Neural cell (in vitro differentiated cells): ENCODE measurements around the gene CCDC47. TPM values are rescaled to one million over a fixed set of nuclear protein-coding genes. Genes with fewer than 3 reads are reported as not detected.

ENCODE experiments used
- H2AFZ ChIP-seq: fragments of 200-600, 300-800 bp; sonication (generic), shearing (Covaris generic); 2 replicates; pipeline ENCODE4 v1.6.0; 2014; ENCODE audit warnings: low read depth, mild to moderate bottlenecking, antibody characterized with exemption, low read length, moderate library complexity
- H3F3A ChIP-seq: fragments of 200-600 bp; shearing (Covaris generic); 2 replicates; pipeline ENCODE4 v1.6.1; 2016; ENCODE audit warnings: mild to moderate bottlenecking, moderate library complexity, mixed read lengths, antibody characterized with exemption, low read length; ENCODE audit not compliant: insufficient read depth, poor library complexity, severe bottlenecking
- H3K27ac ChIP-seq: fragments of 200-600, 300-800 bp; sonication (generic), shearing (Covaris generic); 2 replicates; pipeline ENCODE4 v1.5.1; 2014; ENCODE audit warnings: mild to moderate bottlenecking, low read length, moderate library complexity
- H3K27me3 ChIP-seq: fragments of 300-800, 200-600 bp; sonication (generic), shearing (Covaris generic); 2 replicates; pipeline ENCODE4 v1.6.0; 2014; ENCODE audit warnings: mild to moderate bottlenecking, low read depth, low read length, moderate library complexity; ENCODE audit not compliant: insufficient read depth
- H3K36me3 ChIP-seq: fragments of 300-800, 200-600 bp; sonication (generic), shearing (Covaris generic); 2 replicates; pipeline ENCODE4 v1.5.1; 2014; ENCODE audit warnings: mild to moderate bottlenecking, antibody characterized with exemption, low read length, moderate library complexity; ENCODE audit not compliant: insufficient read depth
- H3K4me2 ChIP-seq: fragments of 300-800, 200-600 bp; sonication (generic), shearing (Covaris generic); 2 replicates; pipeline ENCODE4 v1.6.0; 2014; ENCODE audit warnings: mild to moderate bottlenecking, low read length
- H3K4me3 ChIP-seq: fragments of 300-800, 200-600 bp; sonication (generic), shearing (Covaris generic); 2 replicates; pipeline ENCODE4 v1.5.1; 2014; ENCODE audit warnings: mild to moderate bottlenecking, low read length, moderate library complexity
- H3K79me2 ChIP-seq: fragments of 200-600 bp; shearing (Covaris generic); replicated peaks from 2 replicates; pipeline ENCODE4 v1.6.0; 2014; ENCODE audit warnings: mild to moderate bottlenecking, low read length, moderate library complexity; ENCODE audit not compliant: insufficient read depth
- H3K9ac ChIP-seq: fragments of 300-800, 200-600 bp; sonication (generic), shearing (Covaris generic); 2 replicates; pipeline ENCODE4 v1.6.1; 2016; ENCODE audit warnings: mild to moderate bottlenecking, low read length, mixed read lengths
- H3K9me2 ChIP-seq: fragments of 200-600 bp; shearing (Covaris generic); 2 replicates; pipeline ENCODE4 v1.6.1; 2016; ENCODE audit warnings: mild to moderate bottlenecking, low read length, mixed read lengths; ENCODE audit not compliant: insufficient read depth
- H3K9me3 ChIP-seq: fragments of 200-600, 300-800 bp; sonication (generic), shearing (Covaris generic); 2 replicates; pipeline ENCODE4 v1.6.1; 2016; ENCODE audit warnings: mild to moderate bottlenecking, mixed run types, low read length, moderate library complexity, mixed read lengths
- H4K20me1 ChIP-seq: fragments of 200-600 bp; shearing (Covaris generic); 2 replicates; pipeline ENCODE4 v1.6.1; 2016; ENCODE audit warnings: mild to moderate bottlenecking, mixed run types; ENCODE audit not compliant: insufficient read depth
- EP300 ChIP-seq: fragments of 450-650 bp; conservative IDR thresholded peaks from 2 replicates; pipeline ENCODE4 v1.6.1; 2014; ENCODE audit warnings: antibody characterized with exemption, mild to moderate bottlenecking, moderate library complexity; ENCODE audit not compliant: poor library complexity, severe bottlenecking
- EZH2 ChIP-seq: fragments of 200-600, 300-800 bp; shearing (Covaris generic), sonication (generic); IDR thresholded peaks from 2 replicates; pipeline ENCODE4 v1.6.1; 2014; ENCODE audit warnings: antibody characterized with exemption, low read length, borderline replicate concordance, mild to moderate bottlenecking; ENCODE audit not compliant: insufficient read depth, poor library complexity, severe bottlenecking
- MXI1 ChIP-seq: fragments of 450-650 bp; conservative IDR thresholded peaks from 2 replicates; pipeline ENCODE4 v1.6.1; 2014; ENCODE audit warnings: antibody characterized with exemption, mild to moderate bottlenecking; ENCODE audit not compliant: poor library complexity, severe bottlenecking
- POLR2AphosphoS5 ChIP-seq: IDR thresholded peaks from 2 replicates; pipeline ENCODE4 v1.6.1; 2012
- RAD21 ChIP-seq: fragments of 450-650 bp; conservative IDR thresholded peaks from 2 replicates; pipeline ENCODE4 v1.6.1; 2014; ENCODE audit warnings: antibody characterized with exemption, mild to moderate bottlenecking, moderate library complexity
- SMC3 ChIP-seq: fragments of 450-650 bp; conservative IDR thresholded peaks from 2 replicates; pipeline ENCODE4 v1.6.1; 2014; ENCODE audit warnings: antibody characterized with exemption, mild to moderate bottlenecking, moderate library complexity; ENCODE audit not compliant: poor library complexity
- TAF1 ChIP-seq: IDR thresholded peaks from 2 replicates; pipeline ENCODE4 v1.6.1; 2012; ENCODE audit warnings: low read depth
- polyA plus RNA-seq: library from polyadenylated mRNA; depleted of rRNA; stranded (reverse); fragments of >200 nt; gene quantifications from 2 replicates; pipeline ENCODE4 v1.2.3, GENCODE V29; 2014
- TF ChIP-seq, protein P1 (sequence below): IDR thresholded peaks from 2 replicates; pipeline ENCODE4 v1.6.1; 2012; ENCODE audit warnings: borderline replicate concordance
- TF ChIP-seq, protein P2 (sequence below): fragments of 450-650 bp; IDR thresholded peaks from 2 replicates; pipeline ENCODE4 v1.5.1; 2014; ENCODE audit warnings: antibody characterized with exemption, mild to moderate bottlenecking, moderate library complexity; ENCODE audit not compliant: poor library complexity, severe bottlenecking

Gene CCDC47
- polyA plus RNA-seq, 1 donor from 2014 or later: 49.3 TPM

DNA sequence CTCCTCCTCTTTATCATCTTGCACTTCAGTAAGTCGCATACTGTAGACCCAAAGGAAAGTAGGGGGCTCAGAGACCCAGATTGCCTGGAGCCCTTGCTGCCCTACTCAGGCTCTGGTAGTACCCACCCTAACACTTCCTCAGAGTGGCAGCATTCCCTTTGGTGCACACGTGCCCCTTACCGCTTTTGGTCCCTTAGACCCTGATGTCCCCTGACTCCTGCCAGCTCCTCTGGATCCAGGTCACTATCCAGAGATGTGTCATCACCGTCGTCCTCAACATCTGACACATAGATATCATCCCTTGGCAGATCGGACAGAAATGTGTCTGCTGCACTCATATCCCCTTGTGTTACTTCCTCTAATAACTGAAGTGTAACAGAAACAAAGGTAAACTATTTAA, 48.4 kb upstream of the CCDC47 start:
- Histone ChIP-seq H3K4me3 (no peak overlapping the region), H4K20me1 (no peaks in the 10 kb centered on the region), H3K9ac (no peak overlapping the region), H2AFZ (no peak overlapping the region), H3K27me3 (no peaks in the 10 kb centered on the region), H3K9me2 (no peaks in the 10 kb centered on the region), H3K9me3 (no peaks in the 10 kb centered on the region), H3K4me2 (no peak overlapping the region), H3F3A (no peaks in the 10 kb centered on the region), H3K36me3 (peaks cover 13% of the 10 kb centered on the region), H3K27ac (no peak overlapping the region), H3K79me2 (peaks cover 5% of the 10 kb centered on the region)
- TF ChIP-seq EZH2 (no peak), TAF1 (no peak), SMC3 (no peak), POLR2AphosphoS5 (no peak), RAD21 (no peak), MXI1 (no peak), EP300 (no peak)
- TF ChIP-seq, protein P1, sequence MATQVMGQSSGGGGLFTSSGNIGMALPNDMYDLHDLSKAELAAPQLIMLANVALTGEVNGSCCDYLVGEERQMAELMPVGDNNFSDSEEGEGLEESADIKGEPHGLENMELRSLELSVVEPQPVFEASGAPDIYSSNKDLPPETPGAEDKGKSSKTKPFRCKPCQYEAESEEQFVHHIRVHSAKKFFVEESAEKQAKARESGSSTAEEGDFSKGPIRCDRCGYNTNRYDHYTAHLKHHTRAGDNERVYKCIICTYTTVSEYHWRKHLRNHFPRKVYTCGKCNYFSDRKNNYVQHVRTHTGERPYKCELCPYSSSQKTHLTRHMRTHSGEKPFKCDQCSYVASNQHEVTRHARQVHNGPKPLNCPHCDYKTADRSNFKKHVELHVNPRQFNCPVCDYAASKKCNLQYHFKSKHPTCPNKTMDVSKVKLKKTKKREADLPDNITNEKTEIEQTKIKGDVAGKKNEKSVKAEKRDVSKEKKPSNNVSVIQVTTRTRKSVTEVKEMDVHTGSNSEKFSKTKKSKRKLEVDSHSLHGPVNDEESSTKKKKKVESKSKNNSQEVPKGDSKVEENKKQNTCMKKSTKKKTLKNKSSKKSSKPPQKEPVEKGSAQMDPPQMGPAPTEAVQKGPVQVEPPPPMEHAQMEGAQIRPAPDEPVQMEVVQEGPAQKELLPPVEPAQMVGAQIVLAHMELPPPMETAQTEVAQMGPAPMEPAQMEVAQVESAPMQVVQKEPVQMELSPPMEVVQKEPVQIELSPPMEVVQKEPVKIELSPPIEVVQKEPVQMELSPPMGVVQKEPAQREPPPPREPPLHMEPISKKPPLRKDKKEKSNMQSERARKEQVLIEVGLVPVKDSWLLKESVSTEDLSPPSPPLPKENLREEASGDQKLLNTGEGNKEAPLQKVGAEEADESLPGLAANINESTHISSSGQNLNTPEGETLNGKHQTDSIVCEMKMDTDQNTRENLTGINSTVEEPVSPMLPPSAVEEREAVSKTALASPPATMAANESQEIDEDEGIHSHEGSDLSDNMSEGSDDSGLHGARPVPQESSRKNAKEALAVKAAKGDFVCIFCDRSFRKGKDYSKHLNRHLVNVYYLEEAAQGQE: no peak
- TF ChIP-seq, protein P2, sequence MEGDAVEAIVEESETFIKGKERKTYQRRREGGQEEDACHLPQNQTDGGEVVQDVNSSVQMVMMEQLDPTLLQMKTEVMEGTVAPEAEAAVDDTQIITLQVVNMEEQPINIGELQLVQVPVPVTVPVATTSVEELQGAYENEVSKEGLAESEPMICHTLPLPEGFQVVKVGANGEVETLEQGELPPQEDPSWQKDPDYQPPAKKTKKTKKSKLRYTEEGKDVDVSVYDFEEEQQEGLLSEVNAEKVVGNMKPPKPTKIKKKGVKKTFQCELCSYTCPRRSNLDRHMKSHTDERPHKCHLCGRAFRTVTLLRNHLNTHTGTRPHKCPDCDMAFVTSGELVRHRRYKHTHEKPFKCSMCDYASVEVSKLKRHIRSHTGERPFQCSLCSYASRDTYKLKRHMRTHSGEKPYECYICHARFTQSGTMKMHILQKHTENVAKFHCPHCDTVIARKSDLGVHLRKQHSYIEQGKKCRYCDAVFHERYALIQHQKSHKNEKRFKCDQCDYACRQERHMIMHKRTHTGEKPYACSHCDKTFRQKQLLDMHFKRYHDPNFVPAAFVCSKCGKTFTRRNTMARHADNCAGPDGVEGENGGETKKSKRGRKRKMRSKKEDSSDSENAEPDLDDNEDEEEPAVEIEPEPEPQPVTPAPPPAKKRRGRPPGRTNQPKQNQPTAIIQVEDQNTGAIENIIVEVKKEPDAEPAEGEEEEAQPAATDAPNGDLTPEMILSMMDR: no peak

DNA sequence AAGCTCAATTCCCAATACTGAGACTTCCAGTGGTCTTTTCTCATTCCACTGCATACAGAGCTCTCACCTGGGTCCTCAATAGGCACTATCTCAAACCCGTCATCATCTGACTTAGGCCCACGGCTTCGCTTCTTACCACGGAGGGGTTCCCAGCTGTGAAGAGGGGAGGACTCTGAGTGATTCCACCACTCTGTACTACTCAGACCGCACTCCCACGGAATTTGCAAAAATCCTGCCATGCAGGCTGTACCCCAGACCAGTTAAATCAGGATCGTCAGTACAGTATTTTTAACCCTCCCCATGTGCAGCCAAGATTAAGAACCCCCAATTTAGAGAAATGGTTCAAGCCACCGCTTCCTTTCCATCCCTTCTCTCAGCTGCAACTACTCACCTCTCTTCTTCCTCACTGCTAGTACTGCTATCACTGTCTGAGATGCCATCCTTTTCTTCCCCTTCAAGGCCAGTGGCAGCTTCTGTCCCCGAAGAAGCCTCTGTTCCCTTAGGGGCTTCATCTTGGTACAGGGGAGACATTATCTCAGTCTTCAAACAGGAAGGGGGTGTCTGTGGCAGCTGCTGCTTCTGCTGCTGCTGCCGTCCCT, 47.7 kb upstream of the CCDC47 start:
- H3K4me2 ChIP-seq: no peak overlapping the region
- peaks cover 5% of the 10 kb centered on the region for H3K79me2 ChIP-seq
- no peak overlapping the region for H3K4me3 ChIP-seq
- H3K9ac ChIP-seq: no peak overlapping the region
- H3F3A ChIP-seq: no peaks in the 10 kb centered on the region
- no peak overlapping the region for H3K27ac ChIP-seq
- no peaks in the 10 kb centered on the region for H3K27me3 ChIP-seq
- H3K9me3 ChIP-seq: no peaks in the 10 kb centered on the region
- H3K9me2 ChIP-seq: no peaks in the 10 kb centered on the region
- no peaks in the 10 kb centered on the region for H4K20me1 ChIP-seq
- TF ChIP-seq RAD21: no peak
- TF ChIP-seq MXI1: no peak
- TF ChIP-seq, protein P2: no peak
- TF ChIP-seq EZH2: no peak
- TF ChIP-seq, protein P1: no peak
- TF ChIP-seq POLR2AphosphoS5: no peak
- no peak for TF ChIP-seq TAF1
- no peak for TF ChIP-seq EP300
- no peak for TF ChIP-seq SMC3
- H2AFZ ChIP-seq: no peak overlapping the region
- peaks cover 20% of the 10 kb centered on the region for H3K36me3 ChIP-seq
